Parathyroid adenoma (tissue), 2 donors: Measurements from ENCODE around the gene LDHD.

Experiments used
- H2AFZ ChIP-seq: fragments of 300-600 bp; sonication (generic); one replicate; pipeline ENCODE4 v1.7.0; 2017; ENCODE audit warnings: antibody characterized with exemption, mild to moderate bottlenecking
- H3K27ac ChIP-seq: fragments of 300-600 bp; sonication (generic); one replicate; pipeline ENCODE4 v1.7.0; 2017
- H3K27me3 ChIP-seq: fragments of 300-600 bp; sonication (generic); one replicate; pipeline ENCODE4 v1.7.0; 2017; ENCODE audit warnings: low read length; ENCODE audit not compliant: control insufficient read depth, insufficient read depth
- H3K36me3 ChIP-seq: fragments of 300-600 bp; sonication (generic); one replicate; pipeline ENCODE4 v1.7.0; 2017; ENCODE audit warnings: low read length; ENCODE audit not compliant: control insufficient read depth, insufficient read depth
- H3K4me1 ChIP-seq: fragments of 300-600 bp; sonication (generic); one replicate; pipeline ENCODE4 v1.7.0; 2017; ENCODE audit warnings: control low read depth
- H3K4me2 ChIP-seq: fragments of 300-600 bp; sonication (generic); one replicate; pipeline ENCODE4 v1.7.0; 2017; ENCODE audit warnings: low read length
- H3K4me3 ChIP-seq: fragments of 300-600 bp; sonication (generic); one replicate; pipeline ENCODE4 v1.7.0; 2017; ENCODE audit warnings: low read depth, low read length
- H3K79me2 ChIP-seq: fragments of 300-600 bp; sonication (generic); one replicate; pipeline ENCODE4 v1.7.0; 2017; ENCODE audit warnings: control low read depth
- H3K9ac ChIP-seq: fragments of 300-600 bp; sonication (generic); one replicate; pipeline ENCODE4 v1.7.0; 2017; ENCODE audit warnings: mild to moderate bottlenecking
- H3K9me3 ChIP-seq: fragments of 300-600 bp; sonication (generic); one replicate; pipeline ENCODE4 v1.7.0; 2017; ENCODE audit warnings: low read length; ENCODE audit not compliant: control insufficient read depth
- CTCF ChIP-seq: fragments of 300-600 bp; sonication (generic); IDR thresholded peaks from one replicate; pipeline ENCODE4 v1.7.0; 2017; ENCODE audit warnings: antibody characterized with exemption, mild to moderate bottlenecking
- donor health status: primary hyperparathyroidism.

LDHD gene

GRCh38 chr16:75112734-75113491, 3.7 kb downstream of the LDHD start:
- Histone ChIP-seq H3K4me1 (peaks cover 38% of the 10 kb centered on the region), H3K4me2 (no peak overlapping the region), H3K27ac (no peak overlapping the region), H2AFZ (no peak overlapping the region), H3K79me2 (peaks cover 2% of the 10 kb centered on the region), H3K27me3 (no peaks in the 10 kb centered on the region), H3K4me3 (no peak overlapping the region), H3K9ac (no peak overlapping the region), H3K36me3 (no peaks in the 10 kb centered on the region), H3K9me3 (no peaks in the 10 kb centered on the region)
- no peak for TF ChIP-seq CTCF

- Histone ChIP-seq H3K4me3 (no peak overlapping the region), H3K9ac (no peak overlapping the region), H3K36me3 (no peaks in the 10 kb centered on the region), H3K4me2 (no peak overlapping the region), H2AFZ (no peak overlapping the region), H3K4me1 (peaks cover 43% of the 10 kb centered on the region), H3K9me3 (no peaks in the 10 kb centered on the region), H3K27me3 (no peaks in the 10 kb centered on the region), H3K79me2 (peaks cover 2% of the 10 kb centered on the region), H3K27ac (peak overlapping the region; percentile 98)
- TF ChIP-seq CTCF, result no peak
Measured at GRCh38 chr16:75111961-75112733, 4.4 kb downstream of the LDHD start.

DNA sequence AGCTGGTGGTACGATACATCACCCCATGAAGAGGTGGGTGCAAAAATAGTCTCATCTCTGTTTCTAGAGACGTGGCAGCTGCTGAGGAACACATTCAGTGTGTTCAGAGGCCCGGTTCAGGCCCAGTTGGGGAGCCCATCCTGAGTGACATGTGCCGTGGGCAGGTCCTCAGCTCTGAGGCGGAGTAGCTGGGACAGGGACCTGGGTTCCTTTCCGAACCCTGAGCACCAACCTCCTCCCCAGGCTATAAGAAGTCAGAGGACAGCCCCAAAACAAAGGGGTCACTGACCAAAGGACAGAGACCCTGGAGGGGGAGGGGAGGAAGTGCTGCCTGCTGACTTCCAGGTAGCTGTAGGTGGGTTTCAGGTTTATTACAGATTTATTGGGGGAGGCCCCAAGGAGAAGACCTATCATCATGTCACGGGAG, 5.1 kb downstream of the LDHD start:
- H3K27me3 ChIP-seq, result no peaks in the 10 kb centered on the region
- no peak for TF ChIP-seq CTCF
- peaks cover 2% of the 10 kb centered on the region for H3K79me2 ChIP-seq
- no peak overlapping the region for H3K4me3 ChIP-seq
- H3K27ac ChIP-seq, result peak overlapping the region; percentile 98
- H3K4me2 ChIP-seq, result no peak overlapping the region
- H3K9me3 ChIP-seq, result no peaks in the 10 kb centered on the region
- peak overlapping the region; percentile 68 for H2AFZ ChIP-seq
- H3K36me3 ChIP-seq, result no peaks in the 10 kb centered on the region
- H3K4me1 ChIP-seq, result peaks cover 43% of the 10 kb centered on the region
- no peak overlapping the region for H3K9ac ChIP-seq

DNA sequence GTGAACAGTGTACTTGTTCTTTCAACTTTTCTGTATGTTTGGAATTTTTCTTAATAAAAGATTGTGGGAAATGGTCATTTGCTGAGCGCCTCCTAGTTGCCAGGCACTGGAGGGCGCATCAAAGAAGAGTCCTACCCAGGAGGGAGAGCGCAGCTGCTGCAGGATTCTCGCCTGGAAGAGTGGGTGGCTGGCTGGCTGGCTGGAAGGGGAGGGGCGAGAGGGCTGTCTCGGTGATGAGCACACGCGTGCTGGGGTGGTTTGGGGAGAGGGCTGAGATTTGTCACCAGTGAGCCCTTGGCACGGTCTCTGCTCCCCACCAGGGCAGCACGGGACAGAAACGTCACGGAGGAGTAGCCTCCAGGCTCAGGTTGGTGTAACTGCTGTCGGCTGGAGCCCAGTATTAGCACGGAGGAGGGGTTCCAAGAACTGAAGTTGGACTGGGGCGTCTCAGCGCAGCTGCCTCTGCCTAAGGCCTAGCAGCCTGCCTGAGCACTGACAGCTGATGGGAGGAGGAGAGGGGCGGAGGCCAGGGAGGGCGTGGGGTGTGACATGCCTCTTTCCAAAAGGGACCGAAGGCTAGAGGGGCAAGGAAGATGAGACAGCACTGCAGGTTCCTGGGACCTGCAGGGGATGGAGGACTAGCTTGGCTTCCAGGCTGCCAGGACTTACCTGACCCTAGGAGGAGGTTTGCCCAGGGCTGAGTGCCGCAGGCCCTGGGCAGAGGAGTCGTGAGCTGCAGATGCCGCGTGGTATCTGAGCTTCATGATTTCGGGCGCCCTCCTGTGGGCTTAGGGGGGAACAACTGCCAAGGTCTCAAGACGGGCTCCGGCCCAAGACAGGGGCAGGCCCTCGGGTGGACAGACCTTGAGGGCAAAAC, 5.7 kb downstream of the LDHD start:
- no peaks in the 10 kb centered on the region for H3K27me3 ChIP-seq
- H2AFZ ChIP-seq, result peak overlapping the region; percentile 68
- peak overlapping the region; percentile 98 for H3K27ac ChIP-seq
- H3K9me3 ChIP-seq, result no peaks in the 10 kb centered on the region
- H3K4me1 ChIP-seq, result peaks cover 46% of the 10 kb centered on the region
- H3K79me2 ChIP-seq, result no peaks in the 10 kb centered on the region
- H3K4me2 ChIP-seq, result peak overlapping the region; percentile 27
- TF ChIP-seq CTCF, result peak; percentile 95
- H3K4me3 ChIP-seq, result no peak overlapping the region
- H3K9ac ChIP-seq, result no peak overlapping the region
- no peaks in the 10 kb centered on the region for H3K36me3 ChIP-seq
